ENCODE measurements around the gene C3. TPM values are rescaled to one million over a fixed set of nuclear protein-coding genes. Genes with fewer than 3 reads are reported as not detected.

C3 gene
- total and polyA plus RNA-seq, 2 of the 13 experiments (the other 11 are each of a cell fraction or from before 2014, with no cell fraction given), result 1,455 to 6,272 TPM

- TF ChIP-seq ATF2 (CRISPR knock-in tag; IDR thresholded peaks at IDR 0.05) (peak; percentile 44), SP5 (CRISPR knock-in tag; IDR thresholded peaks at IDR 0.05; ENCODE audit: borderline replicate concordance, low read depth) (peak; percentile 83), AGO1 (IDR thresholded peaks at IDR 0.05; ENCODE audit: low read depth, low read length, poor library complexity, severe bottlenecking) (no peak), KAT8 (CRISPR knock-in tag; IDR thresholded peaks at IDR 0.05) (peak; percentile 52; the same call in 1 of the 2 replicates), ARID2 (CRISPR knock-in tag; IDR thresholded peaks at IDR 0.05; ENCODE audit: borderline replicate concordance) (peak; percentile 59; the same call in 1 of the 2 replicates), ZNF616 (CRISPR knock-in tag; IDR thresholded peaks at IDR 0.05; ENCODE audit: low read depth) (0 out of 2 replicates have a peak, but pooled peaks have one; percentile 76), TAF1 (CRISPR knock-in tag; IDR thresholded peaks at IDR 0.05) (peak; percentile 94), NRL (CRISPR knock-in tag; IDR thresholded peaks at IDR 0.05; ENCODE audit: borderline replicate concordance) (peak; percentile 93), SMAD1 (CRISPR knock-in tag; IDR thresholded peaks at IDR 0.05; ENCODE audit: borderline replicate concordance, low read depth) (0 out of 2 replicates have a peak, but pooled peaks have one; percentile 46), FOXC1 (CRISPR knock-in tag; IDR thresholded peaks at IDR 0.05; ENCODE audit: borderline replicate concordance) (peak; percentile 32; the same call in 1 of the 2 replicates), GABPB1 (CRISPR knock-in tag; IDR thresholded peaks at IDR 0.05) (peak; percentile 53), PAF1 (CRISPR knock-in tag; IDR thresholded peaks at IDR 0.05) (peak; percentile 94), ZBTB46 (CRISPR knock-in tag; IDR thresholded peaks at IDR 0.05; ENCODE audit: borderline replicate concordance) (peak; percentile 100), HNF1A (IDR thresholded peaks at IDR 0.05; ENCODE audit: low read depth) (peak; percentile 82), HNF1A (CRISPR knock-in tag; IDR thresholded peaks at IDR 0.05; ENCODE audit: borderline replicate concordance) (peak; percentile 93; the same call in 1 of the 2 replicates), ZNF451 (CRISPR knock-in tag; IDR thresholded peaks at IDR 0.05) (peak; percentile 55; the same call in 1 of the 2 replicates), REPIN1 (CRISPR knock-in tag; IDR thresholded peaks at IDR 0.05; ENCODE audit: borderline replicate concordance, low read depth) (peak; percentile 88), ZNF414 (CRISPR knock-in tag; IDR thresholded peaks at IDR 0.05) (no peak), ZNF766 (CRISPR knock-in tag; IDR thresholded peaks at IDR 0.05; ENCODE audit: borderline replicate concordance) (no peak), ARNT2 (CRISPR knock-in tag; IDR thresholded peaks at IDR 0.05; ENCODE audit: low read depth) (peak; percentile 77), SMC3 (IDR thresholded peaks at IDR 0.05; ENCODE audit: low read length) (peak; percentile 27)
Measured at GRCh38 chr19:6720369-6721137, at the start of gene C3 (continued).
